Neural crest cell (in vitro differentiated cells): ENCODE data around the gene AK8. TPM values are rescaled to one million over a fixed set of nuclear protein-coding genes. Genes with fewer than 3 reads are reported as not detected.
A peak's percentile ranks its signal among the peaks of the same experiment; 100 is the strongest.

ENCODE experiments used
- DNase-seq: peaks from one replicate; pipeline ENCODE4 v3.0.0; 2021; ENCODE audit warnings: low read depth, mixed read lengths, low spot score
- H3K27ac Mint-ChIP-seq: one replicate; pipeline ENCODE4 v1.8.0; 2021; ENCODE audit warnings: mild to moderate bottlenecking, mixed read lengths; ENCODE audit not compliant: unreplicated experiment
- H3K27me3 Mint-ChIP-seq: 2 replicates; pipeline ENCODE4 v1.8.0; 2021; ENCODE audit warnings: low read depth, mild to moderate bottlenecking, mixed read lengths
- H3K36me3 Mint-ChIP-seq: 2 replicates; pipeline ENCODE4 v1.8.0; 2021; ENCODE audit warnings: low read depth, mild to moderate bottlenecking, mixed read lengths
- H3K4me1 Mint-ChIP-seq: 2 replicates; pipeline ENCODE4 v1.8.0; 2021; ENCODE audit warnings: mixed read lengths
- H3K4me3 Mint-ChIP-seq: one replicate; pipeline ENCODE4 v1.8.0; 2021; ENCODE audit warnings: mild to moderate bottlenecking, mixed read lengths
- H3K9me3 Mint-ChIP-seq: 2 replicates; pipeline ENCODE4 v1.8.0; 2021; ENCODE audit warnings: mixed read lengths
- CTCF ChIP-seq: fragments of 200-600 bp; sonication (generic); conservative IDR thresholded peaks from 2 replicates; pipeline ENCODE4 v1.5.0; 2021; ENCODE audit warnings: antibody characterized with exemption, mild to moderate bottlenecking
- total RNA-seq: library from RNA; stranded (reverse); gene quantifications from 2 replicates; pipeline ENCODE4 v1.2.1, GENCODE V29; 2021

AK8 gene
- total RNA-seq, 1 donor from 2014 or later: 0.96 TPM

- Mint-ChIP-seq H3K27me3 (no peaks in the 10 kb centered on the region), H3K9me3 (no peaks in the 10 kb centered on the region), H3K36me3 (peaks cover 3% of the 10 kb centered on the region), H3K4me1 (peaks cover 6% of the 10 kb centered on the region), H3K4me3 (no peak overlapping the region), H3K27ac (peak overlapping the region; percentile 12)
- DNase-seq: no peak
- peak; percentile 19 for TF ChIP-seq CTCF
Observed at GRCh38 chr9:132903574-132904492, 25.7 kb upstream of the AK8 start.

GRCh38 chr9:132901858-132902831 is 24.1 kb upstream of the AK8 start:
- peaks cover 3% of the 10 kb centered on the region for H3K36me3 Mint-ChIP-seq
- H3K9me3 Mint-ChIP-seq: no peaks in the 10 kb centered on the region
- H3K27ac Mint-ChIP-seq: no peak overlapping the region
- peak; percentile 92 for DNase-seq
- H3K27me3 Mint-ChIP-seq: no peaks in the 10 kb centered on the region
- no peak overlapping the region for H3K4me3 Mint-ChIP-seq
- TF ChIP-seq CTCF: peak; percentile 97
- H3K4me1 Mint-ChIP-seq: peaks cover 7% of the 10 kb centered on the region

- Mint-ChIP-seq H3K4me1 (peaks cover 14% of the 10 kb centered on the region), H3K36me3 (peaks cover 14% of the 10 kb centered on the region), H3K27ac (no peak overlapping the region), H3K4me3 (no peak overlapping the region), H3K9me3 (no peaks in the 10 kb centered on the region), H3K27me3 (no peaks in the 10 kb centered on the region)
- no peak for DNase-seq
- TF ChIP-seq CTCF: no peak
Observed at GRCh38 chr9:132898051-132898450, 20.0 kb upstream of the AK8 start.

GRCh38 chr9:132896906-132897305 is 18.8 kb upstream of the AK8 start:
- no peak for TF ChIP-seq CTCF
- no peaks in the 10 kb centered on the region for H3K27me3 Mint-ChIP-seq
- peaks cover 13% of the 10 kb centered on the region for H3K4me1 Mint-ChIP-seq
- H3K36me3 Mint-ChIP-seq: peaks cover 14% of the 10 kb centered on the region
- H3K27ac Mint-ChIP-seq: peak overlapping the region; percentile 87
- H3K4me3 Mint-ChIP-seq: no peak overlapping the region
- DNase-seq: no peak
- H3K9me3 Mint-ChIP-seq: no peaks in the 10 kb centered on the region

- no peak for TF ChIP-seq CTCF
- Mint-ChIP-seq H3K27me3 (no peaks in the 10 kb centered on the region), H3K36me3 (peaks cover 14% of the 10 kb centered on the region), H3K4me1 (peaks cover 9% of the 10 kb centered on the region), H3K27ac (no peak overlapping the region), H3K9me3 (no peaks in the 10 kb centered on the region), H3K4me3 (no peak overlapping the region)
- DNase-seq: no peak
Observed at GRCh38 chr9:132896264-132896663, 18.2 kb upstream of the AK8 start.
